Urinary bladder (tissue), 4 donors: Measurements from ENCODE around the gene POLR3GL. TPM values are rescaled to one million over a fixed set of nuclear protein-coding genes. Genes with fewer than 3 reads are reported as not detected.

Source experiments
- DNase-seq: peaks from one replicate; pipeline ENCODE4 v3.0.0-alpha.2; 2015; ENCODE audit errors: extremely low spot score
- H3K27ac ChIP-seq: one replicate; pipeline ENCODE4 v1.5.1; 2013; ENCODE audit warnings: low read depth, mild to moderate bottlenecking, moderate library complexity
- H3K36me3 ChIP-seq: one replicate; pipeline ENCODE4 v1.6.1; 2013; ENCODE audit warnings: mild to moderate bottlenecking, moderate library complexity; ENCODE audit not compliant: insufficient read depth
- H3K4me1 ChIP-seq: one replicate; pipeline ENCODE4 v1.6.1; 2013; ENCODE audit warnings: mild to moderate bottlenecking, moderate library complexity; ENCODE audit not compliant: insufficient read depth
- H3K4me3 ChIP-seq: one replicate; pipeline ENCODE4 v1.5.1; 2013; ENCODE audit warnings: low read depth, low read length
- WGBS: extraction: QIAGEN DNeasy Blood & Tissue Kit; methylation state at CpG from one replicate; pipeline ENCODE4 v1.1.7; 2013; 5-methylcytosine and 5-hydroxymethylcytosine counted together
- polyA plus RNA-seq: library from polyadenylated mRNA; stranded (reverse); fragments of 200-250 nt; gene quantifications from one replicate; pipeline ENCODE4 v1.2.3, GENCODE V29; 2013
- total RNA-seq: library from RNA; depleted of rRNA; stranded (reverse); fragments of >200 nt; gene quantifications from one replicate; pipeline ENCODE4 v1.2.3, GENCODE V29; 2014
- donor health status: healthy with polysubstance abuse.
- donor health status: healthy.

The POLR3GL gene
- total and polyA plus RNA-seq, 2 donors: 16.5 to 46.6 TPM

DNA sequence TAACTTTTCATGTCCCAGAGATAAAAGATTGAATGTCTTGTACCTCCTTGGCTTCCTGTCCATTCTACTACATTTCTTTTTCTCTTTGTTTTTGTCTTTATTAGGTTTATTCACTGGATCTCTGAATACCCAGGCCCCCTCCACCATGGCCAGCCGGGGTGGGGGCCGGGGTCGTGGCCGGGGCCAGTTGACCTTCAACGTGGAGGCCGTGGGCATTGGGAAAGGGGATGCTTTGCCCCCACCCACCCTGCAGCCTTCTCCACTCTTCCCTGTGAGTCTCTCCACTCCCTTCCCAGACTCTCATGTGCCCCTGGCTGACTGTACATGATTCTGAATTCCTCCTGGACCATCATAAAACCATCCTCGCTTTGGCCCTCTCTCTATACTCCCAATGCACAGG lies 10.2 kb downstream of the POLR3GL start:
- no peaks in the 10 kb centered on the region for H3K4me1 ChIP-seq
- H3K4me3 ChIP-seq: no peak overlapping the region
- peaks cover 2% of the 10 kb centered on the region for H3K36me3 ChIP-seq
- WGBS: 83% methylated on average over 7 of the region's 7 CpGs
- no peak for DNase-seq
- H3K27ac ChIP-seq: no peak overlapping the region

DNA sequence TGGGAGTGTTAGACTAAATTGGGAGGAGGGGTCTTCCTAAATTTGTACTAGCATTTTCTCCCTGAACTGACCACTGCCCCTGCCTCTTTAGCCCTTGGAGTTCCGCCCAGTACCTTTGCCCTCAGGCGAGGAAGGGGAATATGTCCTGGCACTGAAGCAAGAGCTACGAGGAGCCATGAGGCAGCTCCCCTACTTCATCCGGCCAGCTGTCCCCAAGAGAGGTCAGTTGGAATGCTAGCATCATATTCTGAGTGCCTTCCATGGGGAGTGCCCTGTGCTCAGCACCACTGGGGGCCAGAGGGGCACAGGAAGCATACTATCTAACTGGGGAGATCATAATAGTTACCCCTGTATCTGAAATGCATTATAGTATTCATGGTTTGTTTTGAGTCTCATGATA lies 10.7 kb downstream of the POLR3GL start:
- DNase-seq: no peak
- H3K27ac ChIP-seq: no peak overlapping the region
- no peaks in the 10 kb centered on the region for H3K4me1 ChIP-seq
- 74% methylated on average over 4 of the region's 4 CpGs for WGBS
- no peak overlapping the region for H3K4me3 ChIP-seq
- peaks cover 2% of the 10 kb centered on the region for H3K36me3 ChIP-seq

DNA sequence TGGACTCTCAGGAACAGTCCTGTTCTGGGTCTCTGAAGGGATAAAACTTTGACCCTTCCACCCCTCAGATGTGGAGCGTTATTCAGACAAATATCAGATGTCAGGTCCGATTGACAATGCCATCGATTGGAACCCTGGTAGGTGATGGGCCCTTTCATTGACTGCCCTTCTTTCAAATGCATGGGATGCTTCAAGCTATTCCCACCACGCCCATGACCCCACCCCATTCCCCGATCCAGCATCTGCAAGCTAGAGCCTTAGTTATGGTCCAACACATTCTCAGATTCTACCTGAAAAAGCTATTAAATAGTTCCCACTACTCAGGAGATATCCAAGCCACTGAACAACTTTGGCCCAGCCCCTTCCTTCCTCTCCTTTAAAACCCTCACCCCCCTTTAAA lies 12.5 kb downstream of the POLR3GL start:
- 77% methylated on average over 5 of the region's 5 CpGs for WGBS
- H3K27ac ChIP-seq: peak overlapping the region; percentile 73
- no peak for DNase-seq
- peaks cover 2% of the 10 kb centered on the region for H3K36me3 ChIP-seq
- no peaks in the 10 kb centered on the region for H3K4me1 ChIP-seq
- H3K4me3 ChIP-seq: no peak overlapping the region

DNA sequence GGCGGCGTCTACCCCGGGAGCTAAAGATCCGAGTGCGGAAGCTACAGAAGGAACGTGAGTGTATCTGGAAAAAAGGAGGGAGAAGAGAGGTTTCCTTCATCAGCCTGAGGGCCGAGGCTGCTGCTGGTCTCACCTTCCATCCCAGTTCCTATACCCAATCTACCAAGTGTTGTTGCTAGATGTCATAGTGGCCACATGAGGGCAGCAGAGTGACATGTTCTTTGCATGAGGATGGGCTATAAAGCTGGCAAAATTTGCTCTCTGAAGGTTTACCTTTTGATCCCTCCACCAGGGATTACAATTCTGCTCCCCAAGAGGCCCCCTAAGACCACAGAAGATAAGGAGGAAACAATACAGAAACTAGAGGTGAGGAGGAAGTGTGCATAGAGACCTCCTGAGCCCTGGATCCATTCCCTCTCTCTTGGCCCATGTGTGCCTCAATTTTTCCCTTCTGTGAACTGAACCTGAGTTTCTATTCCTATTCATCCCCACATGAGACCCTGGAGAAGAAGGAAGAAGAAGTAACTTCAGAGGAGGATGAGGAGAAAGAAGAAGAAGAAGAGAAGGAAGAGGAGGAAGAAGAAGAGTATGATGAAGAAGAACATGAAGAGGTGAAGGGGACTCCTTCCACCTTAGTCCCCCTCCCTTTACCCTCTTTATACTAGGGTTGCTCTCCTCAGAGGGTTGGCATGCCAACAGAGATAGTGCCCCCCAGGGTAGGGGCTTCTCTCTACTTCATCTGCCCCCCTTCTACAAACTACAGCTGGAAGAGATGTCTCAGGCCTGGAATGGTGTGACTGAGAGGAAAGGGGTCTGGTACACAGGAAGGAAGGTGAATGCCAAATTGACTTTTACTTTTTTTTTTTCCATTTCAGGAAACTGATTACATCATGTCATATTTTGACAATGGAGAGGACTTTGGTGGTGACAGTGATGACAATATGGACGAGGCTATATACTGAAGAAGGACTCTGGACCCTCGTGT lies 13.3 kb downstream of the POLR3GL start:
- H3K4me3 ChIP-seq: no peak overlapping the region
- H3K27ac ChIP-seq: peak overlapping the region; percentile 96
- peak; percentile 77 for DNase-seq
- H3K4me1 ChIP-seq: peaks cover 3% of the 10 kb centered on the region
- H3K36me3 ChIP-seq: peaks cover 2% of the 10 kb centered on the region
- WGBS: 17% methylated on average over 9 of the region's 9 CpGs

DNA sequence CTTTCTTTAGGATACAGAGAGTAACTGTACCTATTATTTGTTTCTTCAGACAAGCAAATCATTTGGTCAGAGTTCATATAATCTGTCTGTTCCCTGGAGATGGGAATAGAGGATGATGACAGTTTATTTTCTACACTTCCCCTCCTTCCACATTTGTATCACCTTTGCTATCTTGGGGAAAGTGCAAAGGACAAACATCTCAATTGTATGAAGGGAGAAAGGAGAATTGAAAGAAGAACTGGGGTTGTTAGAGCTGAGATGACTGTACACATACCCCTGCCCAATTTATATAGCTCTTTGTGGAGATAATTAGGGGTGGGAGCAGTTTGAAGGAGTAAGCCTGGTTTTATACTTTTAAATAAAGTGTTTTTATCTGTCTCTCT lies 14.0 kb downstream of the POLR3GL start:
- peaks cover 2% of the 10 kb centered on the region for H3K36me3 ChIP-seq
- H3K4me1 ChIP-seq: peaks cover 3% of the 10 kb centered on the region
- no peak overlapping the region for H3K4me3 ChIP-seq
- peak overlapping the region; percentile 96 for H3K27ac ChIP-seq
- DNase-seq: no peak

DNA sequence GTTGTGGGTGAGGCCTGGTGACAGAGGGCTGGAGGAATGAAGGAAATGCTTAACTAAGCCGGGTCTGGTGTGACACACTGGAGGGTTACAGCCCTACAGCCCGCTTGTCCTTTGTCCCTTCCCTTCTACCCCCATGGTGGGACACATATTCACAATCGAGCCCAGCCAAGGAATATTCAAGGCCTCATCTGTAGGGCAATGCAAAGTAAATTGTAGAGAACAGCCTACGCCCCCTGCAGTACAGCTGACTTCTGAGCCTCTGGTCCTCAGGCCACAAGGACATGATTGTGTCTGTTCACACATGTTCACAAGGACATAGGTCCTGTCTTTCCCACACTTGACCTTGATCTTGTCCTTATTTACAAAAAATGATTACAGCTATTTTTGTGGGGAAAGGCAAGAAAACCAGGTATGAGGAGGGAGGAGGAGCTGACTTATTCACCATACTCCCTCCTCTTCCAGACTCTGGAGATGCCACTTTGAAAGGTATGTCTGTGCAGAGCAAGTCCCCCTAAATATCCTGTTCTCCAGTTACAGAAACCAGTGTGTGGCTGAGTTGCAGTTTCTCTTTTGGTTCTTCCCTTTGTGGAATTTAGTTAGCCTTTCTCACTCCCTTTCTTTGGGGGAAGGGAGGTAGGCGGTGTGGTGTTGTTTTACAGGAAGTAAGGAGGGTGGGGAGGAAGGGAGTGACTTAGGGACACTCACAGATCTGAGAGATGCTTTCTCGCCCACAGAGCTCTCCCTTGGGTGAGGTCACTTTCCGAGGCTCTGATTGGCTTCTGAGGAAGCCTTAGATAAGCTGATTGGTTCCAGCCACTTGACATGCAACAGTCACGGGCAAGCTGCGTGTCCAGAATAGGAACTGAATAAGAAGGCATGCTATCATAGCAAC lies 14.6 kb downstream of the POLR3GL start:
- H3K4me1 ChIP-seq: peaks cover 3% of the 10 kb centered on the region
- H3K27ac ChIP-seq: peak overlapping the region; percentile 96
- peaks cover 2% of the 10 kb centered on the region for H3K36me3 ChIP-seq
- 3% methylated on average over 9 of the region's 9 CpGs for WGBS
- H3K4me3 ChIP-seq: peak overlapping the region; percentile 4
- peak; percentile 98 for DNase-seq

DNA sequence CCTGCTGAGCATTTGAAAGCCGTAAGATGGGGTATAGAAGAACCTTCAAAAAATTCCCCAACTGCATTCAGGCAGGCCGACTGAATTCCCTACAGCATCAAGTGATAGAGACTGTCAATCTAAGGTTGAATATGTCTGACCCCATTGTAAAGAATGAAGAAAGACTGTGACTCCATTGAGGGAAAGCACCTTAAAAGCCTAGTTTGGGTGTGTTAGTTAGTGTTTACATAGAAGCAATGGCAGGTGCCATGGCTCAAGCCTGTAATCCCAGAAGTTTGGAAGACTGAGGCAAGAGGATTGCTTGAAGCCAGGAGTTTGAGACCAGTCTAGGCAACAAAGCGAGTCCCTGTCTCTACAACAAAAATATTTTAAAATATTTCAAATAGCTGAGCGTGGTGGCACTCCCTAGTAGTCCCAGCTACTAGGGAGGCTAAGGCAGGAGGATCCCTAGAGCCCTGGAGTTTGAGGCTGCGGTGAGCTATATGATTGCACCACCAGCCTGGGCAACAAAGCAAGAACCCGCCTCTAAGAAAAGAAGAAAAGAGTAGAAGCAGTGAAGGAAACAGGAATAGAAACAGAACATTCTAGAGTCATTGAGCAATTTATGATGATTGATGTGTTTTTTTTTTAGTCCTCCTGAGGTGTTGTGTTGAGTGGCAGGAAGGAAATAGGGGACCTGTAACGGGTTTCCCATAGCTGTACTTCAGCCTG lies 15.4 kb downstream of the POLR3GL start:
- Histone ChIP-seq H3K4me3 (no peak overlapping the region), H3K36me3 (no peaks in the 10 kb centered on the region), H3K27ac (peak overlapping the region; percentile 87), H3K4me1 (peaks cover 3% of the 10 kb centered on the region)
- no peak for DNase-seq
- WGBS: 38% methylated on average over 7 of the region's 7 CpGs

DNA sequence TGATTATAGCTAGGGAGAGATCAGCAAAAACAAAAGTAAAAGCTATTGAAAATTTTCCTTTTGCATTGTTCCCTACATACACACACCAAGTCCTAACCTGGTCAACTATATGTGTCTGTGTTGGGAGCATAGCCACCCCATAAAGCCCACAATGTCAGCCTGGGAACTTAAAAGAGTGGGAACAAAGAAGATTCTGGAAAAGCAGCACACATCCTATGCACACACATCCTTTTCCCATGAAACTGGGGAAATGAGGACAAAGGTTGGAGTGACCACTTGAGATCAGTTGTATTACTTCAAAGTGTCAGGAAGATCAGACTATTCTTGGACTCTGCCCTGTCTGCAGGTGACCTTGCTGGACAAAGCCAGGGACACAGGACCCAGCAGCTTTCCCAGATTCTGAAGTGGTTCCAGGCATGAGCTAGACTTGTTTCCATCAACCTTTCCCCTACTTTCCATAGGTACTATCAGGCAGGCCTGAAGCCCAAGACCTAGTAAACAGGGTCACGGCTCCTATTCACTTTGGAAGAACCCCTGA lies 16.0 kb downstream of the POLR3GL start:
- no peaks in the 10 kb centered on the region for H3K36me3 ChIP-seq
- DNase-seq: no peak
- no peak overlapping the region for H3K4me3 ChIP-seq
- 82% methylated on average over 1 of the region's 1 CpG for WGBS
- H3K27ac ChIP-seq: peak overlapping the region; percentile 84
- peaks cover 4% of the 10 kb centered on the region for H3K4me1 ChIP-seq

DNA sequence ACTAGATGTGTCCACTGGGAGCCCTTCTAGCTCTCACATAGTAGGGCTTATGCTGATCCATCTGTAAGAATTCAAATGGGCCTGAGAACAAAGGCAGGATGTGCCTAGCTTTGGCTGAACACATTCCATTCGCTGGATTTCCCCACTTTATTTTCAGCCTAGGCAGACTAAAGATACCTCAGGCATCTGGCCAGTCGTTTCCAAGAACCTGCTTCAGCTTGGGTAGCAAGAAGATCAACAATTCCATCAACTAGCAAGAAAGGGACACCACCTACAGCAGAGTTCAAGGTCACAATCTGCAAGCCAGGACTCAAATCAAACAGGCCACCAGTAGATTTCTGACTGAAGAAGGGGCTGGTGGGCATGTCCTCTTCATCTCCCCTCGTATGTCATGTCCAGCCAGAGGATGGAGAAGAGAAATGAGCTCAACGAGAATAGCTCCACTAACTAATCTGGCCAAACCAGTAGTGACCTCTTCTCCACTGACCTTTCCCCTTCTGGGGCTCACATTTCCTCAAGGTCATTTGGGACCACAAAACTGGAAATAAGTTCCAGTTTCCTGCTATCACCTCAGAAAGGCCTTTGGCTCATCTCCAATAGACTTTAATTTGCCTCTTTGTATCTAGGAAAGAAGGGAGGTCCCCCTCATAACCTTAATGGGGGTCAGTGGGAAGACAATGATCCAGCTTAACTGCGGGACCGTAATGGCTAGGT lies 17.7 kb downstream of the POLR3GL start:
- 60% methylated on average over 6 of the region's 6 CpGs for WGBS
- no peak overlapping the region for H3K4me3 ChIP-seq
- peaks cover 5% of the 10 kb centered on the region for H3K4me1 ChIP-seq
- H3K36me3 ChIP-seq: no peaks in the 10 kb centered on the region
- no peak for DNase-seq
- H3K27ac ChIP-seq: peak overlapping the region; percentile 60

GRCh38 chr1:145983206-145983675 lies 18.8 kb downstream of the POLR3GL start:
- H3K27ac ChIP-seq: peak overlapping the region; percentile 60
- peaks cover 5% of the 10 kb centered on the region for H3K4me1 ChIP-seq
- no peak overlapping the region for H3K4me3 ChIP-seq
- DNase-seq: no peak
- 35% methylated on average over 1 of the region's 1 CpG for WGBS
- no peaks in the 10 kb centered on the region for H3K36me3 ChIP-seq

GRCh38 chr1:145983960-145984830 lies 19.7 kb downstream of the POLR3GL start:
- Histone ChIP-seq H3K4me1 (peaks cover 5% of the 10 kb centered on the region), H3K4me3 (no peak overlapping the region), H3K36me3 (no peaks in the 10 kb centered on the region), H3K27ac (peak overlapping the region; percentile 65)
- WGBS: 85% methylated on average over 12 of the region's 12 CpGs
- DNase-seq: no peak

- DNase-seq: no peak
- Histone ChIP-seq H3K36me3 (no peaks in the 10 kb centered on the region), H3K4me1 (peaks cover 5% of the 10 kb centered on the region), H3K4me3 (no peak overlapping the region), H3K27ac (peak overlapping the region; percentile 65)
- 40% methylated on average over 2 of the region's 2 CpGs for WGBS
Measured at GRCh38 chr1:145985129-145985501, 20.6 kb downstream of the POLR3GL start.
